B cell (primary cell): ENCODE measurements around the gene SH3RF3. TPM values are rescaled to one million over a fixed set of nuclear protein-coding genes. Genes with fewer than 3 reads are reported as not detected.

Experiments used
- ATAC-seq: fragments of 200-7000 bp; cut with Tn5 transposase; one replicate; pipeline ENCODE4 v1.10.0; 2021; ENCODE audit warnings: low read depth, mild to moderate bottlenecking, moderate number of reproducible peaks, moderate library complexity
- CTCF ChIA-PET: fragments of 350-600 bp; sonication (Branson Sonifier 250); formaldehyde crosslinking; loops from one replicate; lab custom pipeline; 2021; ENCODE audit warnings: antibody characterized with exemption, inconsistent platforms; lab: Charles Lee
- POLR2A ChIA-PET: fragments of 350-600 bp; sonication (Branson Sonifier 250); formaldehyde crosslinking; loops from one replicate; lab custom pipeline; 2021; ENCODE audit warnings: antibody characterized with exemption; lab: Charles Lee
- DNase-seq: peaks from one replicate; pipeline ENCODE4 v3.0.0; 2013
- H2AFZ ChIP-seq: 2 replicates; pipeline ENCODE4 v1.6.1; 2012; ENCODE audit warnings: mild to moderate bottlenecking, low read depth, low read length; ENCODE audit not compliant: insufficient read depth, poor library complexity, severe bottlenecking
- H3K27ac ChIP-seq, 2 donors: 1 replicate in 1 of 2; 2 replicates in 1 of 2; pipeline ENCODE4 v1.5.1; 2012 to 2013; ENCODE audit warnings: low read length in 2 of 2, mild to moderate bottlenecking in 2 of 2, moderate library complexity in 1 of 2
- H3K27me3 ChIP-seq, 4 experiments: fragments of 200-600 bp in 1 of 4; sonication (generic) in 1 of 4; replicated peaks in 1 of 4; 1 replicate in 2 of 4; 2 replicates in 2 of 4; pipeline versions ENCODE4 v1.6.1 to v1.7.0; 2013 to 2016; ENCODE audit warnings: low read length in 3 of 4, mild to moderate bottlenecking in 2 of 4, mixed read lengths in 1 of 4, moderate library complexity in 1 of 4; ENCODE audit not compliant: insufficient read depth in 4 of 4, control insufficient read depth in 3 of 4; ENCODE audit errors: control extremely low read depth in 1 of 4
- H3K36me3 ChIP-seq, 2 experiments: replicated peaks in 1 of 2; 1 replicate in 1 of 2; 2 replicates in 1 of 2; pipeline versions ENCODE4 v1.6.1 to v1.7.1; 2013; ENCODE audit warnings: low read length in 1 of 2; ENCODE audit not compliant: insufficient read depth in 2 of 2, control insufficient read depth in 1 of 2; ENCODE audit errors: control extremely low read depth in 1 of 2, extremely low read depth in 1 of 2
- H3K4me1 ChIP-seq, 2 donors: fragments of 200-600 bp in 1 of 2; sonication (generic) in 1 of 2; 1 replicate in 1 of 2; 2 replicates in 1 of 2; pipeline versions ENCODE4 v1.5.1 to v1.6.1; 2013 to 2017; ENCODE audit warnings: low read length in 2 of 2; ENCODE audit not compliant: control insufficient read depth in 2 of 2, insufficient read depth in 2 of 2
- H3K4me2 ChIP-seq: replicated peaks from 2 replicates; pipeline ENCODE3; 2012; ENCODE audit warnings: mild to moderate bottlenecking, low read depth, low read length; ENCODE audit not compliant: poor library complexity, severe bottlenecking
- H3K4me3 ChIP-seq, 5 experiments: fragments of 200-600 bp in 1 of 5; sonication (generic) in 1 of 5; 1 replicate in 3 of 5; 2 replicates in 2 of 5; pipeline versions ENCODE4 v1.5.1 to v1.7.0; 2011 to 2016; ENCODE audit warnings: low read length in 4 of 5, mild to moderate bottlenecking in 4 of 5, low read depth in 2 of 5, control low read depth in 1 of 5, moderate library complexity in 1 of 5; ENCODE audit not compliant: insufficient read depth in 1 of 5; ENCODE audit errors: control extremely low read depth in 1 of 5, extremely low read depth in 1 of 5
- H3K79me2 ChIP-seq: fragments of 200-600 bp; sonication (generic); one replicate; pipeline ENCODE4 v1.6.0; 2016; ENCODE audit warnings: low read length; ENCODE audit not compliant: control insufficient read depth, insufficient read depth
- H3K9ac ChIP-seq: fragments of 200-600 bp; sonication (generic); 2 replicates; pipeline ENCODE4 v1.6.1; 2017; ENCODE audit warnings: mild to moderate bottlenecking, low read length, moderate library complexity
- H3K9me3 ChIP-seq, 3 donors: one replicate each; pipeline versions ENCODE4 v1.6.1 to v1.7.1; 2013; ENCODE audit warnings: low read length in 2 of 3; ENCODE audit not compliant: control insufficient read depth in 2 of 3, insufficient read depth in 1 of 3; ENCODE audit errors: control extremely low read depth in 1 of 3
- H4K20me1 ChIP-seq: 2 replicates; pipeline ENCODE4 v1.6.0; 2012; ENCODE audit warnings: mild to moderate bottlenecking, low read length; ENCODE audit not compliant: insufficient read depth, control insufficient read depth, poor library complexity, severe bottlenecking
- H3K27ac Mint-ChIP-seq: one replicate; pipeline ENCODE4 v1.8.0; 2021; ENCODE audit warnings: mixed read lengths
- H3K27me3 Mint-ChIP-seq: one replicate; pipeline ENCODE4 v1.8.0; 2021; ENCODE audit warnings: mixed read lengths
- H3K4me1 Mint-ChIP-seq: one replicate; pipeline ENCODE4 v1.8.0; 2021; ENCODE audit warnings: mixed read lengths
- H3K4me3 Mint-ChIP-seq: one replicate; pipeline ENCODE4 v1.8.0; 2021; ENCODE audit warnings: mixed read lengths
- H3K9me3 Mint-ChIP-seq: one replicate; pipeline ENCODE4 v1.8.0; 2022; ENCODE audit warnings: mixed read lengths; ENCODE audit not compliant: insufficient read depth
- EZH2 ChIP-seq: IDR thresholded peaks from 2 replicates; pipeline ENCODE4 v1.6.1; 2012; ENCODE audit warnings: borderline replicate concordance, low read depth, mild to moderate bottlenecking, moderate library complexity, low read length; ENCODE audit not compliant: insufficient read depth, poor library complexity, severe bottlenecking
- WGBS: methylation state at CpG from one replicate; pipeline ENCODE4 v1.1.5; 2013; ENCODE audit warnings: missing lambda C conversion rate; ENCODE audit not compliant: insufficient coverage; 5-methylcytosine and 5-hydroxymethylcytosine counted together
- intact Hi-C: fragments of 100-400 bp; cut with micrococcal nuclease; formaldehyde crosslinking; loops from one replicate; pipeline ENCODE4 v1.10.0; 2022
- polyA plus RNA-seq: library from polyadenylated mRNA; depleted of rRNA; stranded (reverse); fragments of >200 nt; gene quantifications from 2 replicates; pipeline ENCODE4 v1.2.3, GENCODE V29; 2012
- total RNA-seq, 2 donors: library from RNA; stranded (reverse); fragments of 120-200 nt in 1 of 2; gene quantifications; 1 replicate in 1 of 2; 2 replicates in 1 of 2; pipeline versions ENCODE4 v1.2.3 to v1.2.4, GENCODE V29; 2013 to 2022
- TF ChIP-seq, protein P1 (sequence below): fragments of 200-600 bp; IDR thresholded peaks from one replicate; pipeline ENCODE4 v1.8.0; 2022; ENCODE audit warnings: antibody characterized with exemption, mild to moderate bottlenecking

The SH3RF3 gene
- total and polyA plus RNA-seq, 2 donors (not counting 1 experiment from before 2014, with no cell fraction given): 0.07 to 1.2 TPM

DNA sequence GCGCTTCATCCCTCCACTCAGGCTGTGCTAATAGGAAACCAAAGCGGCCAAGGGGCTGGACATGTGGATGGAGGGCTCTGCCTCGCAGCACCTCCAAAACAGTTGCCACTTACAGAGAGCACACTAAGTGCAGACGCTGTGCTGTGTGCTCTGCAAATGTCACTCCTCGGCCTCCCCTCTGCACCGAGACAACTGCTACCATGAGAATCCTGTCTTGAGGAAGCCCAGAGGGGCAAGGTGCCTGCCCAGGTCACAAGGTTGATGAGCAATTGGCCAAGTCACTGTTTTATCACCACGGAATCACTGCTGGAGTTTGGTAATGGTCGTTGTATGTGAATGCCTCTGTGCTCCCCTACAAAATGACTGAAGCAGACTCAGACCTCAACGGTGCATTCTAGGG, 352.6 kb downstream of the SH3RF3 start:
- no peak overlapping the region for H3K27ac Mint-ChIP-seq
- Histone ChIP-seq H3K79me2 (no peaks in the 10 kb centered on the region), H3K27ac (no peak overlapping the region), H3K9me3 (no peaks in the 10 kb centered on the region), H3K4me3 (no peak overlapping the region), H3K27me3 (no peaks in the 10 kb centered on the region), H3K9ac (no peak overlapping the region), H3K4me1 (no peaks in the 10 kb centered on the region), H2AFZ (no peak overlapping the region), H4K20me1 (no peaks in the 10 kb centered on the region), H3K4me2 (no peak overlapping the region), H3K36me3 (no peaks in the 10 kb centered on the region)
- no peak for ATAC-seq
- no peak for TF ChIP-seq EZH2
- TF ChIP-seq, protein P1, sequence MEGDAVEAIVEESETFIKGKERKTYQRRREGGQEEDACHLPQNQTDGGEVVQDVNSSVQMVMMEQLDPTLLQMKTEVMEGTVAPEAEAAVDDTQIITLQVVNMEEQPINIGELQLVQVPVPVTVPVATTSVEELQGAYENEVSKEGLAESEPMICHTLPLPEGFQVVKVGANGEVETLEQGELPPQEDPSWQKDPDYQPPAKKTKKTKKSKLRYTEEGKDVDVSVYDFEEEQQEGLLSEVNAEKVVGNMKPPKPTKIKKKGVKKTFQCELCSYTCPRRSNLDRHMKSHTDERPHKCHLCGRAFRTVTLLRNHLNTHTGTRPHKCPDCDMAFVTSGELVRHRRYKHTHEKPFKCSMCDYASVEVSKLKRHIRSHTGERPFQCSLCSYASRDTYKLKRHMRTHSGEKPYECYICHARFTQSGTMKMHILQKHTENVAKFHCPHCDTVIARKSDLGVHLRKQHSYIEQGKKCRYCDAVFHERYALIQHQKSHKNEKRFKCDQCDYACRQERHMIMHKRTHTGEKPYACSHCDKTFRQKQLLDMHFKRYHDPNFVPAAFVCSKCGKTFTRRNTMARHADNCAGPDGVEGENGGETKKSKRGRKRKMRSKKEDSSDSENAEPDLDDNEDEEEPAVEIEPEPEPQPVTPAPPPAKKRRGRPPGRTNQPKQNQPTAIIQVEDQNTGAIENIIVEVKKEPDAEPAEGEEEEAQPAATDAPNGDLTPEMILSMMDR: no peak
- H3K4me1 Mint-ChIP-seq: no peaks in the 10 kb centered on the region
- POLR2A ChIA-PET: no interaction called here
- 93% methylated on average over 9 of the region's 9 CpGs for WGBS
- H3K9me3 Mint-ChIP-seq: no peaks in the 10 kb centered on the region
- no peak for DNase-seq
- peaks cover 11% of the 10 kb centered on the region for H3K27me3 Mint-ChIP-seq
- intact Hi-C loops: no loop called here
- no peak overlapping the region for H3K4me3 Mint-ChIP-seq
- CTCF ChIA-PET: interaction anchor here (0.8 kb wide), 1 partner anchor 29 kb away, joined by 3 read pairs; no protein-coding TSS in a partner anchor

DNA sequence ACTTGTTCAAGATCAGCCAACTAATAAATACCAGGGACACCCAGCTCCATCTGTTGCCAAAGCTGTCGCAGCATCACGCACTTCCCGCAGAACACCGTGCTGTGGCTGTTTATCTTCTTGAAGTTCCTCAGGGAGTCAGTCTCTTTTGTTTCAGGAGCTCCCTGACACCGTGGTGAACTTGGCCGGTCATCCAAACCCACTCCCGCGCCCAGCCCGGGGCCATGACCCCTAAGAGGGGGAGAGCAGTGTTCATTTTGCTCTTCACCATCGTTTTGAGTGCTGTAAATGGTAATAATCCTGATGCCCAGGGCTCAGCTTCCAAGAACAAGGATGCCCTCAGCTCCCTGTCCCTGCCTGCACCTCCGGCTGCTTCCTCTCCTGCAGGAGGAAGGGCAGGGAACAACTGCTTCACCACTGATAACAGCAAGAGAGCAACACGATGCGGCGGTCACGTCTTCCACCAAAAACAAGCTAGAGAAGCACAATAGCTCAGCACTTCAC, 353.4 kb downstream of the SH3RF3 start:
- no peaks in the 10 kb centered on the region for H3K79me2 ChIP-seq
- no peaks in the 10 kb centered on the region for H3K4me1 ChIP-seq
- no peak overlapping the region for H3K4me3 Mint-ChIP-seq
- H3K27ac ChIP-seq: no peak overlapping the region
- DNase-seq (no peak), ATAC-seq (no peak)
- no peaks in the 10 kb centered on the region for H3K4me1 Mint-ChIP-seq
- no peaks in the 10 kb centered on the region for H3K9me3 ChIP-seq
- TF ChIP-seq, protein P1: no peak
- no peak for TF ChIP-seq EZH2
- H3K27ac Mint-ChIP-seq: no peak overlapping the region
- H3K4me3 ChIP-seq: no peak overlapping the region
- intact Hi-C loops: no loop called here
- no peaks in the 10 kb centered on the region for H4K20me1 ChIP-seq
- H3K4me2 ChIP-seq: no peak overlapping the region
- H3K9ac ChIP-seq: no peak overlapping the region
- H2AFZ ChIP-seq: no peak overlapping the region
- H3K9me3 Mint-ChIP-seq: no peaks in the 10 kb centered on the region
- POLR2A ChIA-PET: no interaction called here
- CTCF ChIA-PET: interaction anchor here (0.9 kb wide), 1 partner anchor 25 kb away, joined by 3 read pairs; no protein-coding TSS in a partner anchor
- no peaks in the 10 kb centered on the region for H3K36me3 ChIP-seq
- peaks cover 11% of the 10 kb centered on the region for H3K27me3 Mint-ChIP-seq
- WGBS: 62% methylated on average over 9 of the region's 15 CpGs
- H3K27me3 ChIP-seq: no peaks in the 10 kb centered on the region
